HG03439 (cell line): ENCODE data around the gene GREB1.

Source experiments
- ATAC-seq: cut with Tn5 transposase; IDR thresholded peaks from one replicate; pipeline ENCODE4 v1.9.1; 2021; ENCODE audit warnings: mild to moderate bottlenecking, moderate library complexity; ENCODE audit not compliant: unreplicated experiment

GREB1 gene

GRCh38 chr2:11578986-11579774 is 45.3 kb downstream of the GREB1 start:
- no peak for ATAC-seq

- no peak for ATAC-seq
These were observed 46.2 kb downstream of the GREB1 start for GRCh38 chr2:11579867-11580659.

GRCh38 chr2:11580697-11581096 is 46.9 kb downstream of the GREB1 start:
- ATAC-seq = no peak

- no peak for ATAC-seq
These were observed 47.4 kb downstream of the GREB1 start for GRCh38 chr2:11581124-11581796.

- ATAC-seq = no peak
These were observed 48.2 kb downstream of the GREB1 start for GRCh38 chr2:11581797-11582611.

GRCh38 chr2:11582612-11582861 is 48.7 kb downstream of the GREB1 start:
- no peak for ATAC-seq

GRCh38 chr2:11582862-11583752 is 49.3 kb downstream of the GREB1 start:
- no peak for ATAC-seq

GRCh38 chr2:11583840-11584524 is 50.1 kb downstream of the GREB1 start:
- ATAC-seq = peak; percentile 90

GRCh38 chr2:11584525-11585056 is 50.7 kb downstream of the GREB1 start:
- no peak for ATAC-seq

GRCh38 chr2:11585071-11585470 is 51.2 kb downstream of the GREB1 start:
- ATAC-seq = no peak

GRCh38 chr2:11588228-11589110 is 54.6 kb downstream of the GREB1 start:
- no peak for ATAC-seq

GRCh38 chr2:11589316-11589940 is 55.6 kb downstream of the GREB1 start:
- ATAC-seq = no peak

- no peak for ATAC-seq
These were observed 56.3 kb downstream of the GREB1 start for GRCh38 chr2:11590193-11590592.

GRCh38 chr2:11591091-11591490 is 57.2 kb downstream of the GREB1 start:
- ATAC-seq = no peak

- ATAC-seq = no peak
These were observed 59.1 kb downstream of the GREB1 start for GRCh38 chr2:11592671-11593574.

- no peak for ATAC-seq
These were observed 63.0 kb downstream of the GREB1 start for GRCh38 chr2:11596801-11597200.
